GM21825 (cell line): ENCODE measurements around the gene OR5M3.

Experiments used
- ATAC-seq: cut with Tn5 transposase; IDR thresholded peaks from one replicate; pipeline ENCODE4 v1.9.1; 2021; ENCODE audit warnings: mild to moderate bottlenecking, moderate library complexity; ENCODE audit not compliant: unreplicated experiment

OR5M3 gene

GRCh38 chr11:56473252-56473651 lies at the start of gene OR5M3:
Gene OR5M3 (minus strand): TSS chr11:56473352. CDS start chr11:56470497, 2,855 bp downstream.
- ATAC-seq, result no peak

GRCh38 chr11:56522008-56522407 lies 48.9 kb upstream of the OR5M3 start:
- no peak for ATAC-seq

DNA sequence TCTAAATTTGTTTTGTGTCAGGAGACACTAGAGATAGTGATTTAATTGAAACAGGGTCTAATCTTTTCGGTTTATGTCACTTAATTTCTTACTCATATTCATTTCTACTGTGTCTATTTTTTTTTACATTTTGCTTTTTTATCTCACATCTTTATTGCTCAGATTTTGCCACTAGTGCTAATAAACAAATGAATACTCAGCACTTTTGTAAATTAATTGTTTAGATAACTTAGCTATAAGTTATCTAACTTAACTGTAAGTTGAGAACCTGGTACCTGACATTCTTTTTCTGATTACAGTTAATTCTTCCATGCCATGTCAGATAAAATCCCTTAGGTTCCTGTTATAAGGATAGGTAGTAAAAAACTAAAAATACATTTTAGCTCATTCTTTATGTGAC lies 40.1 kb upstream of the OR5M3 start:
- ATAC-seq, result no peak

DNA sequence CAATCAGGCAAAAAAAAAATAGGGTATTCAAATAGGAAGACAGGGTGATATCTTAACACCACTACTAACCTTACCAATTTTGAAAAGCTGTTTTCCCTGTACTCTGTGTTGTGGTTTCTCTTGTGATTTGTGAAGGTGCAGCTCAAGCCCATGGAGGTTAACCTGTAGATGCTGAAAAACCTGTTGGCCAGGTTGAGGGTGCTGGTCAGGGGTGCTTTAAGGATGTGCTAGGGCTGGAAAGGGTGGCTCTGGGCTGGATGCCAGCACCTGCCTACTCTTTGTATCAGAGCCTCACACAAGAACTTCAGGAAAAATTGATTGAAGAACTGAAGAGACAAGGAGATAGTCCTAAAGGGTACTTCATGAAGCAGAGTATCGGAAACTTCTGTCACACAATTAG lies 36.3 kb upstream of the OR5M3 start:
- ATAC-seq, result no peak

- no peak for ATAC-seq
These were observed 23.9 kb upstream of the OR5M3 start for GRCh38 chr11:56497010-56497409.

GRCh38 chr11:56495117-56495516 lies 22.0 kb upstream of the OR5M3 start:
- ATAC-seq, result no peak

- ATAC-seq, result no peak
These were observed 18.1 kb upstream of the OR5M3 start, which contains the start of gene OR5M8 for GRCh38 chr11:56491270-56491669. Gene OR5M8 (minus strand): TSS chr11:56491370. CDS start chr11:56491370, 0 bp downstream.

- no peak for ATAC-seq
These were observed 13.6 kb upstream of the OR5M3 start for GRCh38 chr11:56486801-56487200.

GRCh38 chr11:56474729-56475235 lies 1.6 kb upstream of the OR5M3 start:
- ATAC-seq, result no peak

GRCh38 chr11:56457076-56457475 lies 16.1 kb downstream of the OR5M3 start:
- no peak for ATAC-seq

DNA sequence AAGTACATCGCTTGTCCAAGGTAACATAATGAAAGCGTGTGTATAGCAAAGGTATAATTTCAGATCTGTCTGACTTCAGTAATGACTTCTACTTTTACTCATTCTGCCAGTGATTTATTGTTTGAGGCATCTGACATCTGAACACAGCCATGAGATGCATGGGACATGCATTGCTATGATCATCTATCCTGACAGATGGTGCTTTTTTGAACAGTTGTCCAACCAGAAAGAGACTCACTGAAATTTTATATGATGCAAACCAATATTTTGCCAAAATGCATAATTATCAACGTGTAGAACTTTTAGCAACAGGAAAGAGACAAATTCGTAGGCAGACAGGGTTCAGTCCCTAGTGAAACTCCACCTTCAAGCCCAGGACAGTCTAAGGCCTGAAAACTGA lies 19.6 kb downstream of the OR5M3 start:
- no peak for ATAC-seq
